HCEC 1CT (cell line): Measurements from ENCODE around the gene DOK3.

Experiments used
- DNase-seq: peaks from one replicate; pipeline ENCODE4 v3.0.0-alpha.2; 2017

The DOK3 gene

GRCh38 chr5:177509381-177509951, at the start of gene DOK3:
TSS of gene DOK3 (minus strand) at chr5:177509826. CDS start at chr5:177509540, 286 bp downstream.
- DNase-seq, result no peak

GRCh38 chr5:177557796-177558195, 48.2 kb upstream of the DOK3 start:
- DNase-seq, result no peak

- no peak for DNase-seq
These were observed 47.5 kb upstream of the DOK3 start for GRCh38 chr5:177557041-177557647.

- DNase-seq, result no peak
These were observed 46.0 kb upstream of the DOK3 start for GRCh38 chr5:177555665-177556064.

- no peak for DNase-seq
These were observed 45.6 kb upstream of the DOK3 start for GRCh38 chr5:177555228-177555627.

- peak; percentile 89 for DNase-seq
These were observed 45.0 kb upstream of the DOK3 start, which contains the start of gene FAM193B for GRCh38 chr5:177554474-177555111. TSS of gene FAM193B (minus strand) at chr5:177554563. CDS start at chr5:177554458, 105 bp downstream.

- peak; percentile 7 for DNase-seq
These were observed 44.2 kb upstream of the DOK3 start for GRCh38 chr5:177553671-177554429.

- DNase-seq, result peak; percentile 31
These were observed 43.3 kb upstream of the DOK3 start for GRCh38 chr5:177552839-177553455.

- no peak for DNase-seq
These were observed 40.5 kb upstream of the DOK3 start for GRCh38 chr5:177550122-177550521.

GRCh38 chr5:177548495-177548894, 38.9 kb upstream of the DOK3 start:
- no peak for DNase-seq

- no peak for DNase-seq
These were observed 38.1 kb upstream of the DOK3 start for GRCh38 chr5:177547736-177548135.

GRCh38 chr5:177546258-177546741, 36.7 kb upstream of the DOK3 start:
- peak; percentile 99 for DNase-seq

- DNase-seq, result peak; percentile 92
These were observed 36.0 kb upstream of the DOK3 start for GRCh38 chr5:177545487-177546257.

GRCh38 chr5:177542816-177543465, 33.3 kb upstream of the DOK3 start:
- no peak for DNase-seq

- no peak for DNase-seq
These were observed 30.8 kb upstream of the DOK3 start for GRCh38 chr5:177540438-177540837.

GRCh38 chr5:177539411-177539810, 29.8 kb upstream of the DOK3 start:
- peak; percentile 65 for DNase-seq

- DNase-seq, result no peak
These were observed 29.2 kb upstream of the DOK3 start for GRCh38 chr5:177538876-177539275.

- DNase-seq, result peak; percentile 53
These were observed 28.0 kb upstream of the DOK3 start for GRCh38 chr5:177537389-177538361.

GRCh38 chr5:177536386-177536785, 26.8 kb upstream of the DOK3 start:
- DNase-seq, result no peak

GRCh38 chr5:177535125-177535524, 25.5 kb upstream of the DOK3 start:
- no peak for DNase-seq
